Subcutaneous abdominal adipose tissue (tissue), 5 donors: ENCODE data around the gene COX6B1.

ENCODE experiments used
- H3K27ac ChIP-seq: one replicate; pipeline ENCODE4 v1.7.0; 2013; ENCODE audit warnings: low read depth, mild to moderate bottlenecking, inconsistent platforms, low read length, moderate library complexity
- H3K27me3 ChIP-seq, 5 donors: one replicate each; pipeline ENCODE4 v1.7.0; 2013; ENCODE audit warnings: low read length in 5 of 5, inconsistent platforms in 1 of 5; ENCODE audit not compliant: control insufficient read depth in 5 of 5, insufficient read depth in 4 of 5
- H3K36me3 ChIP-seq, 5 donors: one replicate each; pipeline ENCODE4 v1.7.0; 2013; ENCODE audit warnings: low read length in 5 of 5; ENCODE audit not compliant: control insufficient read depth in 5 of 5, insufficient read depth in 5 of 5
- H3K4me1 ChIP-seq, 5 donors: one replicate each; pipeline ENCODE4 v1.7.0; 2013; ENCODE audit warnings: low read length in 5 of 5, mild to moderate bottlenecking in 3 of 5, moderate library complexity in 1 of 5; ENCODE audit not compliant: control insufficient read depth in 5 of 5, insufficient read depth in 5 of 5
- H3K4me3 ChIP-seq, 5 donors: one replicate each; pipeline ENCODE4 v1.7.0; 2013; ENCODE audit warnings: low read length in 5 of 5, low read depth in 1 of 5
- H3K9ac ChIP-seq, 5 donors: one replicate each; pipeline ENCODE4 v1.7.0; 2013; ENCODE audit warnings: low read length in 5 of 5, mild to moderate bottlenecking in 4 of 5, moderate library complexity in 3 of 5
- H3K9me3 ChIP-seq, 5 donors: one replicate each; pipeline ENCODE4 v1.7.0; 2013; ENCODE audit warnings: low read length in 5 of 5; ENCODE audit not compliant: control insufficient read depth in 5 of 5
- donor health status: healthy.
- donor health status: healthy.
- donor health status: healthy.
- donor health status: healthy.
- donor health status: healthy.

COX6B1 gene

DNA sequence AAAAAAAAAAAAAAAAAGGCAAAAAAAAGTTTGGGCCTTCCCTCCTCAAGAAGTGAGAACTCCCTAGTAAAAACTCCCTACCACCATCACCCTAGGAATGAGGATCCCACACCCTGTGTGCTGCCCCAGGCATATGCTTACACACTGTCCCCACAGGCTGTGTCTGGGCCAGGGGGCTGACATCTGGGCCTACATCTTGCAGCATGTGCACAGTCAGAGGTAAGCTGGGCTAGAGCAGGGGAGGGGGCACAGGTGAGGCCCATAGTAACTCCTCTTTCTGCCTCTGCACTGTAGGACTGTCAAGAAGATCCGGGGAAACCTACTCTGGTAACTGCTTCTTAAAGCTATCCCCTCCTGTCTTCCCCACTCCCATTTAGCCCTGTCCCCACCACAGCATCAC lies 34.5 kb upstream of the COX6B1 start:
- Histone ChIP-seq H3K4me1 (peaks cover 0 to 17% (median 13%) of the 10 kb centered on the region in 5 donors), H3K27me3 (no peaks in the 10 kb centered on the region), H3K9ac (no peak overlapping the region), H3K36me3 (peaks cover 0 to 27% (median 19%) of the 10 kb centered on the region in 5 donors), H3K9me3 (peaks cover 0 to 4% (median 2%) of the 10 kb centered on the region in 5 donors), H3K27ac (no peak overlapping the region), H3K4me3 (no peak overlapping the region)

GRCh38 chr19:35615036-35615435 lies 33.1 kb upstream of the COX6B1 start:
- H3K4me3 ChIP-seq = no peak overlapping the region
- H3K4me1 ChIP-seq = peaks cover 0 to 14% (median 13%) of the 10 kb centered on the region in 5 donors
- H3K9me3 ChIP-seq = no peaks in the 10 kb centered on the region
- H3K27ac ChIP-seq = no peak overlapping the region
- H3K9ac ChIP-seq = no peak overlapping the region
- H3K27me3 ChIP-seq = no peaks in the 10 kb centered on the region
- H3K36me3 ChIP-seq = peaks cover 0 to 37% (median 21%) of the 10 kb centered on the region in 5 donors

- H3K9me3 ChIP-seq = no peaks in the 10 kb centered on the region
- peaks cover 0 to 56% (median 28%) of the 10 kb centered on the region in 5 donors for H3K36me3 ChIP-seq
- no peaks in the 10 kb centered on the region for H3K4me1 ChIP-seq
- no peak overlapping the region for H3K27ac ChIP-seq
- H3K9ac ChIP-seq = no peak overlapping the region
- H3K4me3 ChIP-seq = no peak overlapping the region
- H3K27me3 ChIP-seq = no peaks in the 10 kb centered on the region
These were observed 29.3 kb upstream of the COX6B1 start for GRCh38 chr19:35618857-35619256.

GRCh38 chr19:35619290-35619923 lies 28.7 kb upstream of the COX6B1 start:
- Histone ChIP-seq H3K9me3 (no peaks in the 10 kb centered on the region), H3K36me3 (peaks cover 0 to 56% (median 28%) of the 10 kb centered on the region in 5 donors), H3K27me3 (no peaks in the 10 kb centered on the region)

GRCh38 chr19:35620001-35620400 lies 28.1 kb upstream of the COX6B1 start:
- Histone ChIP-seq H3K9me3 (no peaks in the 10 kb centered on the region), H3K27ac (no peak overlapping the region), H3K27me3 (no peaks in the 10 kb centered on the region), H3K36me3 (peaks cover 0 to 55% (median 26%) of the 10 kb centered on the region in 5 donors), H3K9ac (no peak overlapping the region), H3K4me1 (no peaks in the 10 kb centered on the region), H3K4me3 (no peak overlapping the region)

More at GRCh38 chr19:35619290-35619923, 28.7 kb upstream of the COX6B1 start:
- H3K9ac ChIP-seq = no peak overlapping the region
- H3K27ac ChIP-seq = no peak overlapping the region
- no peaks in the 10 kb centered on the region for H3K4me1 ChIP-seq
- H3K4me3 ChIP-seq = no peak overlapping the region

DNA sequence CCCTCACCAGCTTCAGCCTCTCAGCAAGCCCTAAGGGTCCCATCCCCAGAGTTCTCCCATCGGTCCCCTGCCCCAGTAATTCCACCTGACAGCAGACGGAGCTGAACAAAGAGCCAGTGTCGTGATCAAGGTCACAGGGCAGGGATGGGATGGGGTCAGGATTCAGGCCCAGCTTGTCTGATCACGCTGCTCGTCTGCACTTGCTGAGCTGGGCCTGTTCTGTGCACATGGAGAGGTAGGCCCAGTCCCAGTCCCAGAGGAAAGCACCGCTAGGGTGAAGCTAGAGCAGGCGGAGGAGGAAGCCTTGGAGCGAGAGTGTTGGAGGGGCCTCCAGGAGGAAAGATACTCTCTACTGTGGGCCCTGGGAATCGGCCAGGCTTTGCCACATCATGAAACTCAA lies 26.4 kb upstream of the COX6B1 start:
- Histone ChIP-seq H3K27me3 (no peaks in the 10 kb centered on the region), H3K4me3 (no peak overlapping the region), H3K27ac (no peak overlapping the region), H3K4me1 (no peaks in the 10 kb centered on the region), H3K9ac (no peak overlapping the region), H3K36me3 (peaks cover 0 to 44% (median 17%) of the 10 kb centered on the region in 5 donors), H3K9me3 (no peaks in the 10 kb centered on the region)

DNA sequence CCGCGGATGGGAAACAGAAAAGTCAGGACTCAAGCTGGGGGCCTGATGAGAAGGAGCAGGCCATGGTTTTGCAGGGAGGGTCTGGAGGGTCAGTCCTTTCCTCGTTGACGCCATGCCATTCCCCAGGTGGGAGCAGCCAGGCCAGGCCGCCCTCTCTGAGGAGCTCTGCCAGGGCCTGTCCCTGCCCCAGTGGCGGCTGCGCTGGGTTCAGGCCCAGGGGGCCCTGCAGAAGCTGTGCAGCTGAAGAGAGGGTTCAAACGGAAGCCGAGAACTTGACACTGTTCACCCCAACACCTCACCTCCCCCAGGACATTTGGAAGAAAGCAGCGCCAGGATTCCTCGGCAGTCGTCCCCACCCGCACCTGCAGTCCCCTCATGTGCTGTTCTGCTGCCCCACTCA lies 25.4 kb upstream of the COX6B1 start:
- Histone ChIP-seq H3K4me3 (no peak overlapping the region), H3K36me3 (peaks cover 0 to 35% (median 13%) of the 10 kb centered on the region in 5 donors), H3K4me1 (peaks cover 0 to under 1% (median 0%) of the 10 kb centered on the region in 5 donors), H3K9me3 (no peaks in the 10 kb centered on the region), H3K27ac (no peak overlapping the region), H3K9ac (no peak overlapping the region), H3K27me3 (no peaks in the 10 kb centered on the region)

- Histone ChIP-seq H3K36me3 (peaks cover 0 to 30% (median 10%) of the 10 kb centered on the region in 5 donors), H3K27ac (no peak overlapping the region), H3K4me1 (peaks cover 0 to 7% (median 6%) of the 10 kb centered on the region in 5 donors)
These were observed 24.7 kb upstream of the COX6B1 start for GRCh38 chr19:35623327-35624010.

DNA sequence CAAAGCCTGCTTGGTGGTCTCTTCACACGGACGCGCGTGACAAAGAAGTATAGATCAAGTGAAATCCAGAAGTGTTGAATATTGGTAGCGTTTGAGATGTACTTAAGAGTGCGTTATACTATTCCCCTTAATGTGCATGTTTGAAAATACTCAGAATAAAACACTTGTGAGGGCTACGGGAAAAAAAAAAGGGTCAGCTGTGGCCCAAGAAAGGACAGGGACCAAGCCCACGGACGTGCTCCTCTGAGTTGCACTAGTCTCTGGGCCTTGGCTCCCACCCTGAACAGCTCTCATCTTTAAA lies 19.9 kb upstream of the COX6B1 start:
- Histone ChIP-seq H3K4me3 (peak overlapping the region; percentile 83 to 96 (median 95)), H3K36me3 (peaks cover 3 to 31% (median 28%) of the 10 kb centered on the region in 5 donors), H3K9ac (peak overlapping the region; percentile 37 to 98 (median 81)), H3K27me3 (no peaks in the 10 kb centered on the region), H3K4me1 (peaks cover 2 to 23% (median 16%) of the 10 kb centered on the region in 5 donors), H3K9me3 (no peaks in the 10 kb centered on the region), H3K27ac (peak overlapping the region; percentile 90)

More at GRCh38 chr19:35623327-35624010, 24.7 kb upstream of the COX6B1 start:
- no peaks in the 10 kb centered on the region for H3K27me3 ChIP-seq
- H3K9ac ChIP-seq = no peak overlapping the region
- no peaks in the 10 kb centered on the region for H3K9me3 ChIP-seq
- no peak overlapping the region for H3K4me3 ChIP-seq

DNA sequence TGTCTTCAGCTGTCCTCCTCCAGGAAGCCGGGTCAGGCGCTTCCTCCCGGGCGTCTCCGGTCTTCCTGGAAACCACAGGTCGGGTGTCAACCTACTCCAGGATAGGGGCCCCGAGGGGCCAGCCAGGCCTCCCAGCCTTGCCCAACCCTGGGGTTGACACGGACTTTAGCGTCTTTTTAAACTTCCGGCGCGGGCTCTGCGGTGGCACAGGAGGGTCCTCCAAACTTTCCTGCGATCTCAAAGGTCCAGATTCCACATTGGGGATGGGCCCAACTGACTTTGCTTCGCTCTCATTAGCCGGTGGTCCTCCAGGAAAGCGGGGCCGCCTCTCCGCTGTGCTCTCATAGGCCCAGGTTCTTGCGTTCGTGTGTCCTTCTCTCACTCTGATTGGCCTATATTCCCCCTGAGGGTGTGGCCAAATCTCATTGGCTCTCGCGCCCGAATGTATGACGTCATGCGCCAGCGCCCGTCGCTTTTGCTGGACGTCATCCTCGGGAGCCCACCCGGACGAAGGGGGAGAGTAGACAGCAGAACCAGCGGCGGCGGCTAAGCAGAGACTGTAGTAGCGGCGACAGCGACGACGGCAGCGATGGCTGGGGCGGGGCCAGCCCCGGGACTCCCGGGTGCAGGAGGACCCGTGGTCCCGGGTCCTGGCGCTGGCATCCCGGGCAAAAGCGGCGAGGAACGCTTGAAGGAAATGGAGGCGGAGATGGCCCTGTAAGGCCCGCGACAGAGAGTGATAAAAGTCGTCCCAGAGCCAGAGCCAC lies 19.4 kb upstream of the COX6B1 start, which contains the start of gene RBM42:
TSS of gene RBM42 (plus strand) at position 472 of the 767 bp plus-strand sequence. CDS start at position 590, 118 bp downstream.
- Histone ChIP-seq H3K9ac (peak within 1 kb of the TSS; percentile 81 to 99 (median 98)), H3K4me3 (peak within 1 kb of the TSS; percentile 91 to 97 (median 95)), H3K27me3 (no peaks in the 10 kb centered on the region), H3K4me1 (peaks cover 2 to 23% (median 16%) of the 10 kb centered on the region in 5 donors), H3K9me3 (no peaks in the 10 kb centered on the region), H3K36me3 (peaks cover 3 to 36% (median 34%) of the 10 kb centered on the region in 5 donors), H3K27ac (peak within 1 kb of the TSS; percentile 90)
